Tibial nerve (tissue), 4 donors: ENCODE measurements around the gene FADS2. TPM values are rescaled to one million over a fixed set of nuclear protein-coding genes. Genes with fewer than 3 reads are reported as not detected.

Experiments used
- DNase-seq, 2 donors: peaks; one replicate each; pipeline ENCODE4 v3.0.0-alpha.2; 2019; ENCODE audit warnings: low spot score in 2 of 2
- H3K27ac ChIP-seq, 4 donors: fragments of 200-600 bp; sonication (generic) in 3 of 4; one replicate each; pipeline ENCODE4 v1.5.1; 2017 to 2019; ENCODE audit warnings: mild to moderate bottlenecking in 1 of 4
- H3K27me3 ChIP-seq, 2 donors: fragments of 200-600 bp; sonication (generic) in 1 of 2; one replicate each; pipeline versions ENCODE4 v1.5.1 to v1.6.0; 2017 to 2019
- H3K36me3 ChIP-seq, 3 donors: fragments of 200-600 bp; sonication (generic); one replicate each; pipeline ENCODE4 v1.5.1; 2018 to 2019
- H3K4me1 ChIP-seq, 4 donors: fragments of 200-600 bp; sonication (generic) in 3 of 4; one replicate each; pipeline ENCODE4 v1.5.1; 2017 to 2019
- H3K4me3 ChIP-seq, 4 donors: fragments of 200-600 bp; sonication (generic) in 3 of 4; one replicate each; pipeline ENCODE4 v1.5.1; 2017 to 2019; ENCODE audit warnings: mild to moderate bottlenecking in 1 of 4, moderate library complexity in 1 of 4
- H3K9me3 ChIP-seq, 4 donors: fragments of 200-600 bp; sonication (generic) in 3 of 4; one replicate each; pipeline ENCODE4 v1.5.1; 2017 to 2019
- CTCF ChIP-seq, 5 experiments: fragments of 200-600 bp in 3 of 5; fragments of 450-650 bp in 2 of 5; sonication (generic) in 3 of 5; IDR thresholded peaks; one replicate each; pipeline ENCODE4 v1.5.1; 2016 to 2019; ENCODE audit warnings: antibody characterized with exemption in 5 of 5, mild to moderate bottlenecking in 3 of 5, moderate library complexity in 2 of 5
- EP300 ChIP-seq, 2 donors: sonication (generic); formaldehyde crosslinking; IDR thresholded peaks; one replicate each; pipeline ENCODE4 v1.6.1; 2017; ENCODE audit warnings: antibody characterized with exemption in 2 of 2, mild to moderate bottlenecking in 1 of 2
- POLR2A ChIP-seq, 2 donors: fragments of 450-650 bp; IDR thresholded peaks; one replicate each; pipeline ENCODE4 v1.6.1; 2017; ENCODE audit warnings: antibody characterized with exemption in 2 of 2, mild to moderate bottlenecking in 2 of 2, moderate library complexity in 2 of 2
- WGBS, 2 donors: methylation state at CpG; one replicate each; pipeline ENCODE4 v1.1.5; 2018; 5-methylcytosine and 5-hydroxymethylcytosine counted together
- total RNA-seq, 4 donors: library from RNA; depleted of rRNA; stranded (reverse); fragments of >200 nt; gene quantifications; one replicate each; pipeline ENCODE4 v1.1.0, GENCODE V29; 2016

FADS2 gene
- total RNA-seq, 4 donors from 2014 or later = 17.4 to 59.2 (median 32.7) TPM

- TF ChIP-seq EP300 (IDR thresholded peaks at IDR 0.05) (no peak), CTCF (IDR thresholded peaks at IDR 0.05) (no peak), POLR2A (IDR thresholded peaks at IDR 0.05) (no peak)
- WGBS, 2 donors = 85 to 98% methylated on average over 5 of the region's 5 CpGs
- H3K36me3 ChIP-seq = peaks cover 0 to 63% (median 4%) of the 10 kb centered on the region in 3 donors
Measured at GRCh38 chr11:61811831-61812230, 16.3 kb upstream of the FADS2 start.

GRCh38 chr11:61812736-61813411 is 15.2 kb upstream of the FADS2 start:
- Histone ChIP-seq H3K4me1 (peaks cover 0 to 15% (median 0%) of the 10 kb centered on the region in 4 donors), H3K27ac (no peak overlapping the region), H3K9me3 (no peaks in the 10 kb centered on the region), H3K27me3 (no peaks in the 10 kb centered on the region), H3K4me3 (no peak overlapping the region), H3K36me3 (peaks cover 0 to 52% (median 4%) of the 10 kb centered on the region in 3 donors)
- no peak for DNase-seq
- WGBS, 2 donors = 91% methylated on average over 4 of the region's 4 CpGs
- TF ChIP-seq EP300 (IDR thresholded peaks at IDR 0.05) (no peak), CTCF (IDR thresholded peaks at IDR 0.05) (no peak), POLR2A (IDR thresholded peaks at IDR 0.05) (no peak)

More at GRCh38 chr11:61811831-61812230, 16.3 kb upstream of the FADS2 start:
- no peaks in the 10 kb centered on the region for H3K9me3 ChIP-seq
- no peak overlapping the region for H3K4me3 ChIP-seq
- H3K4me1 ChIP-seq = peaks cover 0 to 6% (median 0%) of the 10 kb centered on the region in 4 donors
- DNase-seq = no peak
- H3K27ac ChIP-seq = no peak overlapping the region
- H3K27me3 ChIP-seq = no peaks in the 10 kb centered on the region

- 69 to 70% methylated on average over 16 of the region's 16 CpGs for WGBS, 2 donors
- Histone ChIP-seq H3K36me3 (peaks cover 0 to 37% (median 4%) of the 10 kb centered on the region in 3 donors), H3K27ac (peak overlapping the region; percentile 96 to 99 (median 98)), H3K4me1 (peaks cover 0 to 15% (median 0%) of the 10 kb centered on the region in 4 donors), H3K4me3 (peak overlapping the region; percentile 79 to 87 (median 82)), H3K27me3 (no peaks in the 10 kb centered on the region), H3K9me3 (no peaks in the 10 kb centered on the region)
- DNase-seq = peak in 1 of 2 donors; percentile 28
- TF ChIP-seq EP300 (IDR thresholded peaks at IDR 0.05) (no peak), CTCF (IDR thresholded peaks at IDR 0.05) (no peak)
Measured at GRCh38 chr11:61814247-61814957, 13.7 kb upstream of the FADS2 start.

- Histone ChIP-seq H3K27ac (peak overlapping the region; percentile 96 to 99 (median 98)), H3K27me3 (no peaks in the 10 kb centered on the region), H3K9me3 (no peaks in the 10 kb centered on the region), H3K4me1 (peaks cover 0 to 15% (median 0%) of the 10 kb centered on the region in 4 donors), H3K4me3 (peak overlapping the region; percentile 79 to 87 (median 82)), H3K36me3 (peaks cover 0 to 29% (median 2%) of the 10 kb centered on the region in 3 donors)
- TF ChIP-seq EP300 (IDR thresholded peaks at IDR 0.05) (peak; percentile 97 to 100), CTCF (IDR thresholded peaks at IDR 0.05) (peak in 2 of 5 experiments; percentile 27 to 46), POLR2A (IDR thresholded peaks at IDR 0.05) (peak; percentile 97 to 99)
- DNase-seq = peak; percentile 88 to 92
- 0 to 1% methylated on average over 54 to 62 of the region's 66 CpGs for WGBS, 2 donors
Measured at GRCh38 chr11:61814958-61815789, 12.9 kb upstream of the FADS2 start.
